Smooth muscle cell (in vitro differentiated cells): ENCODE data around the gene HGFAC. TPM values are rescaled to one million over a fixed set of nuclear protein-coding genes. Genes with fewer than 3 reads are reported as not detected.

Experiments
- DNase-seq: peaks from one replicate; lab custom pipeline; 2025; ENCODE audit not compliant: unreplicated experiment; lab: John Stamatoyannopoulos, UW
- H2AFZ ChIP-seq: fragments of 200-600 bp; sonication (generic); 2 replicates; pipeline ENCODE4 v1.6.0; 2016; ENCODE audit warnings: antibody characterized with exemption, low read depth, mild to moderate bottlenecking
- H3F3A ChIP-seq: fragments of 200-600 bp; sonication (generic); 2 replicates; pipeline ENCODE4 v1.6.0; 2017; ENCODE audit warnings: antibody characterized with exemption, low read depth
- H3K27ac ChIP-seq: fragments of 200-600 bp; sonication (generic); 2 replicates; pipeline ENCODE4 v1.5.1; 2016; ENCODE audit warnings: low read depth, mild to moderate bottlenecking
- H3K27me3 ChIP-seq: fragments of 200-600 bp; sonication (generic); 2 replicates; pipeline ENCODE4 v1.6.1; 2016; ENCODE audit warnings: low read depth, mild to moderate bottlenecking
- H3K36me3 ChIP-seq: fragments of 200-600 bp; sonication (generic); 2 replicates; pipeline ENCODE4 v1.5.1; 2016; ENCODE audit warnings: low read depth
- H3K4me1 ChIP-seq: fragments of 200-600 bp; sonication (generic); 2 replicates; pipeline ENCODE4 v1.5.1; 2016; ENCODE audit warnings: low read depth
- H3K4me2 ChIP-seq: fragments of 200-600 bp; sonication (generic); 2 replicates; pipeline ENCODE4 v1.6.0; 2016; ENCODE audit warnings: mild to moderate bottlenecking
- H3K4me3 ChIP-seq: fragments of 200-600 bp; sonication (generic); 2 replicates; pipeline ENCODE4 v1.5.1; 2016; ENCODE audit warnings: mild to moderate bottlenecking
- H3K79me2 ChIP-seq: fragments of 200-600 bp; sonication (generic); 2 replicates; pipeline ENCODE4 v1.6.0; 2016; ENCODE audit warnings: low read depth, mild to moderate bottlenecking
- H3K9ac ChIP-seq: fragments of 200-600 bp; sonication (generic); 2 replicates; pipeline ENCODE4 v1.6.0; 2016; ENCODE audit warnings: low read depth
- H3K9me3 ChIP-seq: fragments of 200-600 bp; sonication (generic); replicated peaks from 2 replicates; pipeline ENCODE4 v1.5.1; 2016; ENCODE audit warnings: low read depth
- H4K20me1 ChIP-seq: fragments of 200-600 bp; sonication (generic); 2 replicates; pipeline ENCODE4 v1.6.0; 2016; ENCODE audit warnings: low read depth
- WGBS: methylation state at CpG from one replicate; pipeline ENCODE4 v1.1.7; 2016; ENCODE audit warnings: low lambda C conversion rate; 5-methylcytosine and 5-hydroxymethylcytosine counted together
- polyA plus RNA-seq: library from polyadenylated mRNA; unstranded; fragments of >200 nt; fragmentation: Nextera tagmentation; extraction: Ambion mirVana; gene quantifications from 2 replicates; pipeline ENCODE4 v1.2.1, GENCODE V29; 2016
- total RNA-seq: library from RNA; depleted of rRNA; stranded (reverse); fragments of >200 nt; gene quantifications from 2 replicates; pipeline ENCODE4 v1.2.3, GENCODE V29; 2014
- TF ChIP-seq, protein P1 (sequence below): fragments of 200-600 bp; sonication (generic); IDR thresholded peaks from 2 replicates; pipeline ENCODE4 v1.5.1; 2017; ENCODE audit warnings: borderline replicate concordance, mild to moderate bottlenecking, antibody characterized with exemption; ENCODE audit not compliant: insufficient read depth, poor library complexity, severe bottlenecking

The HGFAC gene
- total and polyA plus RNA-seq, 2 experiments from 2014 or later: 0.58 TPM; not detected in 1

DNA sequence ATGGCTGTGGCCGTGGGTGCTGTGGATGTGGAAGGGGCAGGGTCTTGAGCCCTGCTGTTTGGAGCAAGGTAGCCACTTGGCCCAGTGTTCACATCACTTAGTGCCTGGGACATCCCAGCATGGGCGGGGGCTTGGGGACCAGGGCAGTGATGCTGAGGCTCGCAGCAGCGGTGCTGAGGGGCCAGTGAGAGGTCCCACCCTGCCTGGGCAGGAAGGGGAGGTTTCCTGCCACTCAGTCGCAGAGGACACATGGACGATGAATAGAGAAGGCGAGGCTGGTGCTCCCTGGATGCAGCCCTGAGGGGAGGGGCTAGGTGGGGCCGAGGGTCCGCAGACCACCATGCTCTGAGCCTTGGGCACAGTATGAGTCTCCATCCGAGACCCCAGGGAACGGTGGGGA is 47.1 kb downstream of the HGFAC start:
- H3F3A ChIP-seq: no peaks in the 10 kb centered on the region
- 85% methylated on average over 11 of the region's 11 CpGs for WGBS
- no peak for DNase-seq
- no peaks in the 10 kb centered on the region for H3K79me2 ChIP-seq
- H4K20me1 ChIP-seq: no peaks in the 10 kb centered on the region
- H2AFZ ChIP-seq: no peak overlapping the region
- TF ChIP-seq, protein P1, sequence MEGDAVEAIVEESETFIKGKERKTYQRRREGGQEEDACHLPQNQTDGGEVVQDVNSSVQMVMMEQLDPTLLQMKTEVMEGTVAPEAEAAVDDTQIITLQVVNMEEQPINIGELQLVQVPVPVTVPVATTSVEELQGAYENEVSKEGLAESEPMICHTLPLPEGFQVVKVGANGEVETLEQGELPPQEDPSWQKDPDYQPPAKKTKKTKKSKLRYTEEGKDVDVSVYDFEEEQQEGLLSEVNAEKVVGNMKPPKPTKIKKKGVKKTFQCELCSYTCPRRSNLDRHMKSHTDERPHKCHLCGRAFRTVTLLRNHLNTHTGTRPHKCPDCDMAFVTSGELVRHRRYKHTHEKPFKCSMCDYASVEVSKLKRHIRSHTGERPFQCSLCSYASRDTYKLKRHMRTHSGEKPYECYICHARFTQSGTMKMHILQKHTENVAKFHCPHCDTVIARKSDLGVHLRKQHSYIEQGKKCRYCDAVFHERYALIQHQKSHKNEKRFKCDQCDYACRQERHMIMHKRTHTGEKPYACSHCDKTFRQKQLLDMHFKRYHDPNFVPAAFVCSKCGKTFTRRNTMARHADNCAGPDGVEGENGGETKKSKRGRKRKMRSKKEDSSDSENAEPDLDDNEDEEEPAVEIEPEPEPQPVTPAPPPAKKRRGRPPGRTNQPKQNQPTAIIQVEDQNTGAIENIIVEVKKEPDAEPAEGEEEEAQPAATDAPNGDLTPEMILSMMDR: no peak
- H3K9me3 ChIP-seq: no peaks in the 10 kb centered on the region
- H3K9ac ChIP-seq: no peak overlapping the region
- peaks cover 19% of the 10 kb centered on the region for H3K4me1 ChIP-seq
- no peak overlapping the region for H3K4me2 ChIP-seq
- H3K27me3 ChIP-seq: no peaks in the 10 kb centered on the region
- H3K36me3 ChIP-seq: no peaks in the 10 kb centered on the region
- no peak overlapping the region for H3K4me3 ChIP-seq
- no peak overlapping the region for H3K27ac ChIP-seq

DNA sequence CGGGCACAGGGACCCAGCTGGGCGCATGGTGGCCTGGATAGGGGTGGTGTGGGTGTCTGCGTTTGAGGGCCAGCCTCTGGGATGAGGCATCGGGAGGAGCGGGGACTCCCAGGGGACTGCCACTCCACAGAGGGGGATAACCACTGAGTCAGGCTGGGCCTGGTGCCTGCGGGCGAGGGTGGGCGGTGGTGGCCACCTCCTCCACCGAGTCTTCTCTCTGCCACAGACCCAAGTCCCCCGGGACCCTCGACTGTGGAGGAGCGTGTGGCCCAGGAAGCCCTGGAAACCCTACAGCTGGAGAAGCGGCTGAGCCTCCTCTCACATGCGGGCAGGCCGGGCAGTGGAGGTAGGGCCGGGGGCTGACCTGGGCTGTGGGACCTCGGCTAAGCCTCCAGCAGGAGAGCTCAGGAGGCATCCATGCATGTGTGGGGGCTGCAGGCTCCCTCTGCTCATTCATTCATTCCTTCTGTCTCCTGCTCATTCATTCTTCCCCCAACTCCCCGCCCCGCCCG is 47.7 kb downstream of the HGFAC start:
- Histone ChIP-seq H3K27me3 (no peaks in the 10 kb centered on the region), H3K9ac (no peak overlapping the region), H3K4me2 (no peak overlapping the region), H4K20me1 (no peaks in the 10 kb centered on the region), H2AFZ (no peak overlapping the region), H3F3A (no peaks in the 10 kb centered on the region), H3K9me3 (no peaks in the 10 kb centered on the region), H3K36me3 (no peaks in the 10 kb centered on the region), H3K4me3 (no peak overlapping the region), H3K27ac (no peak overlapping the region), H3K79me2 (no peaks in the 10 kb centered on the region), H3K4me1 (peaks cover 26% of the 10 kb centered on the region)
- TF ChIP-seq, protein P1: no peak
- DNase-seq: no peak
- WGBS: 73% methylated on average over 17 of the region's 20 CpGs

DNA sequence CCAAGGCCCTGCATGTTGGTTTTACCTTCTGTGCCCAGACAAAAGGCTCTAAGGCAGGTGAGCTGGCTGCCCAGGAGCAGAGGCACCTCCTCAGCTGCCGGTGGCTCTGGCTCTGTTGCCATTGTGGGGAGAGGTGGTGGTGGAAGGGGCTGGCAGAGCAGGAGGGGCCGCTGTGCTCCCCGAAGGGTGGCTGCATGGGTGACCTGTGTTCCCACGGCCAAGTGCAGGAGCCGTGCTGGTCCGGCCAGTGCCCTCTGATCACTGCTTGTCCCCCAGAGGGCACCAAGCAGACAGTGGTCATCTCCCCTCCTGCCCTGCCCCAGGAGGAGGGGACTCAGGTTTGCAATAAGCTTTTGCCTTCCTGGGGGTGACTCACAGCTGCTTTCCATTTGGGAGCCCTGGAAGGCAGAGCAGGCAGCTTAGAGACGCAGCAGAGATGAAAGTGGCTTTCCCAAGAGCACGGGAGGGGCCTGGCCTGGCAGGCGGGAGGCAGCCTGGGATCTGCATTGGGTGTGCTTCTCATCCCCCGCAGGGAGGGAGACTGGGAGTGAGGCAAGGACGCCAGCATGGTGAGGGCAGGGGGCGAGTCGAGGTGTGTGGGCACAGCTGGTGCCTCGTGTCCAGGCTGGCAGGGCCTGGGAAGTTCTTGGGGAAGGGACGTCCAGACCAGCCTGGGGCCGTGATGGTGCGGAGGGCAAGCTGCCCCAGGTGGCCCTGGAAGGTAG is 50.1 kb downstream of the HGFAC start:
- Histone ChIP-seq H3K36me3 (no peaks in the 10 kb centered on the region), H3K9me3 (no peaks in the 10 kb centered on the region), H4K20me1 (peaks cover 8% of the 10 kb centered on the region), H3K4me1 (peaks cover 23% of the 10 kb centered on the region), H3F3A (no peaks in the 10 kb centered on the region), H3K79me2 (no peaks in the 10 kb centered on the region), H3K4me2 (no peak overlapping the region), H3K27ac (no peak overlapping the region), H2AFZ (no peak overlapping the region), H3K27me3 (no peaks in the 10 kb centered on the region), H3K9ac (no peak overlapping the region), H3K4me3 (no peak overlapping the region)
- DNase-seq: no peak
- WGBS: 50% methylated on average over 13 of the region's 17 CpGs
- TF ChIP-seq, protein P1: no peak
